Mesenchymal stem cell (in vitro differentiated cells and primary cell): ENCODE data around the gene NTRK2.

ENCODE experiments used
- DNase-seq: peaks from one replicate; pipeline ENCODE4 v3.0.0-alpha.2; 2013
- H2AFZ ChIP-seq: one replicate; pipeline ENCODE4 v1.6.1; 2013; ENCODE audit warnings: low read depth, mild to moderate bottlenecking, control low read depth, inconsistent platforms, low read length, moderate library complexity
- H2AK5ac ChIP-seq: 2 replicates; pipeline ENCODE4 v1.6.1; 2013; ENCODE audit warnings: low read length, moderate library complexity, mild to moderate bottlenecking, inconsistent platforms; ENCODE audit not compliant: severe bottlenecking
- H2BK120ac ChIP-seq: one replicate; pipeline ENCODE4 v1.6.1; 2013; ENCODE audit warnings: low read depth, mild to moderate bottlenecking, inconsistent platforms, low read length, moderate library complexity
- H2BK12ac ChIP-seq, 2 experiments: one replicate each; pipeline ENCODE4 v1.6.1; 2013; ENCODE audit warnings: inconsistent platforms in 2 of 2, low read length in 2 of 2, mild to moderate bottlenecking in 2 of 2, moderate library complexity in 2 of 2, control low read depth in 1 of 2
- H2BK15ac ChIP-seq: one replicate; pipeline ENCODE4 v1.6.1; 2013; ENCODE audit warnings: mild to moderate bottlenecking, low read depth, inconsistent platforms; ENCODE audit not compliant: poor library complexity, severe bottlenecking
- H2BK5ac ChIP-seq: 2 replicates; pipeline ENCODE4 v1.6.1; 2013; ENCODE audit warnings: low read depth, mild to moderate bottlenecking, low read length, control low read depth, inconsistent platforms; ENCODE audit not compliant: poor library complexity, severe bottlenecking
- H3K14ac ChIP-seq, 2 experiments: one replicate each; pipeline ENCODE4 v1.6.1; 2013; ENCODE audit warnings: inconsistent platforms in 2 of 2, low read length in 2 of 2, control low read depth in 1 of 2, mild to moderate bottlenecking in 1 of 2, moderate library complexity in 1 of 2
- H3K18ac ChIP-seq, 2 experiments: one replicate each; pipeline ENCODE4 v1.6.1; 2013; ENCODE audit warnings: inconsistent platforms in 2 of 2, low read length in 2 of 2, control low read depth in 1 of 2, low read depth in 1 of 2, mild to moderate bottlenecking in 1 of 2
- H3K23ac ChIP-seq, 2 experiments: one replicate each; pipeline ENCODE4 v1.6.1; 2013; ENCODE audit warnings: inconsistent platforms in 2 of 2, low read length in 2 of 2, mild to moderate bottlenecking in 2 of 2, moderate library complexity in 2 of 2, control low read depth in 1 of 2
- H3K27ac ChIP-seq: 2 replicates; pipeline ENCODE4 v1.5.1; 2013; ENCODE audit warnings: mild to moderate bottlenecking, moderate library complexity, low read length, control low read depth, inconsistent platforms; ENCODE audit not compliant: poor library complexity, severe bottlenecking
- H3K27me3 ChIP-seq, 2 experiments: 2 replicates each; pipeline versions ENCODE4 v1.6.1 to v1.7.0; 2013; ENCODE audit warnings: low read length in 2 of 2, mild to moderate bottlenecking in 2 of 2, moderate library complexity in 2 of 2, control low read depth in 1 of 2, inconsistent platforms in 1 of 2; ENCODE audit not compliant: control insufficient read depth in 1 of 2, insufficient read depth in 1 of 2
- H3K36me3 ChIP-seq, 2 experiments: 2 replicates each; pipeline versions ENCODE4 v1.6.1 to v1.7.0; 2013; ENCODE audit warnings: low read length in 2 of 2, control low read depth in 1 of 2, inconsistent platforms in 1 of 2, low read depth in 1 of 2, mild to moderate bottlenecking in 1 of 2; ENCODE audit not compliant: insufficient read depth in 2 of 2, control insufficient read depth in 1 of 2
- H3K4ac ChIP-seq, 2 experiments: one replicate each; pipeline ENCODE4 v1.6.1; 2013; ENCODE audit warnings: inconsistent platforms in 2 of 2, low read length in 2 of 2, mild to moderate bottlenecking in 2 of 2, moderate library complexity in 2 of 2, control low read depth in 1 of 2, low read depth in 1 of 2
- H3K4me1 ChIP-seq: 2 replicates; pipeline ENCODE4 v1.6.1; 2013; ENCODE audit warnings: low read depth, low read length, control low read depth; ENCODE audit not compliant: control insufficient read depth, insufficient read depth
- H3K4me2 ChIP-seq: 2 replicates; pipeline ENCODE4 v1.6.1; 2013; ENCODE audit warnings: low read length, mild to moderate bottlenecking, inconsistent platforms; ENCODE audit not compliant: poor library complexity, severe bottlenecking
- H3K4me3 ChIP-seq, 2 experiments: 2 replicates each; pipeline versions ENCODE4 v1.5.1 to v1.7.0; 2013; ENCODE audit warnings: low read length in 2 of 2, mild to moderate bottlenecking in 2 of 2, control low read depth in 1 of 2, low read depth in 1 of 2; ENCODE audit not compliant: insufficient read depth in 1 of 2
- H3K79me1 ChIP-seq: replicated peaks from 2 replicates; pipeline ENCODE4 v1.6.1; 2013; ENCODE audit warnings: mild to moderate bottlenecking, control low read depth, low read length, inconsistent platforms; ENCODE audit not compliant: poor library complexity, severe bottlenecking
- H3K9ac ChIP-seq: 2 replicates; pipeline ENCODE4 v1.7.0; 2013; ENCODE audit warnings: mild to moderate bottlenecking, low read length, moderate library complexity
- H3K9me3 ChIP-seq: 2 replicates; pipeline ENCODE4 v1.7.0; 2013; ENCODE audit warnings: mild to moderate bottlenecking, low read length; ENCODE audit not compliant: control insufficient read depth
- H4K8ac ChIP-seq: one replicate; pipeline ENCODE4 v1.6.1; 2013; ENCODE audit warnings: inconsistent platforms, mild to moderate bottlenecking, low read length, moderate library complexity
- H4K91ac ChIP-seq: one replicate; pipeline ENCODE4 v1.6.1; 2013; ENCODE audit warnings: mild to moderate bottlenecking, low read length, inconsistent platforms
- WGBS: methylation state at CpG from one replicate; pipeline ENCODE4 v1.1.7; 2013; ENCODE audit warnings: mixed read lengths; 5-methylcytosine and 5-hydroxymethylcytosine counted together

Gene NTRK2

DNA sequence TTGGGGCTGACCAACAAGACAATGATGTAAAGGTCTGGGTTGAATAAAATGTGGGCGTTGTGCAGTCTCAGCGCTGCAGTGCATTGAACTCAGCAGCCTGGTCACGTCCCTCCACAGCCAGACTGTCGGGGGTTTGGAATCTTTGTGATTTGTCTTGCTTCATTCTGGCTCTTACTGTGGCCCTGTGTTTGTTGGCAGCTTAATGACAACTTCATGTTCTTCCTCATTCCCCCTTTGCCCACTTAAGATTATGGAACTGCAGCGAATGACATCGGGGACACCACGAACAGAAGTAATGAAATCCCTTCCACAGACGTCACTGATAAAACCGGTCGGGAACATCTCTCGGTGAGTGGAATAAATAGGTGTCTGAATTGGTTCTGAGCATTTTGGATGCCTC, 75.2 kb downstream of the NTRK2 start:
- 94% methylated on average over 11 of the region's 11 CpGs for WGBS
- H3K79me1 ChIP-seq, result no peaks in the 10 kb centered on the region
- no peak overlapping the region for H4K91ac ChIP-seq
- H2AFZ ChIP-seq, result no peak overlapping the region
- H2BK5ac ChIP-seq, result no peak overlapping the region
- no peak overlapping the region for H2AK5ac ChIP-seq
- DNase-seq, result no peak
- no peak overlapping the region for H3K18ac ChIP-seq
- H4K8ac ChIP-seq, result no peak overlapping the region
- no peak overlapping the region for H3K4me3 ChIP-seq
- H2BK15ac ChIP-seq, result no peak overlapping the region
- H3K14ac ChIP-seq, result no peak overlapping the region
- H3K4me1 ChIP-seq, result no peaks in the 10 kb centered on the region
- no peak overlapping the region for H3K4ac ChIP-seq
- no peaks in the 10 kb centered on the region for H3K27me3 ChIP-seq
- no peak overlapping the region for H3K27ac ChIP-seq
- H3K23ac ChIP-seq, result no peak overlapping the region
- H3K36me3 ChIP-seq, result no peaks in the 10 kb centered on the region
- no peak overlapping the region for H2BK12ac ChIP-seq
- H3K4me2 ChIP-seq, result no peak overlapping the region
- H3K9me3 ChIP-seq, result no peaks in the 10 kb centered on the region
- no peak overlapping the region for H3K9ac ChIP-seq
- H2BK120ac ChIP-seq, result no peak overlapping the region

DNA sequence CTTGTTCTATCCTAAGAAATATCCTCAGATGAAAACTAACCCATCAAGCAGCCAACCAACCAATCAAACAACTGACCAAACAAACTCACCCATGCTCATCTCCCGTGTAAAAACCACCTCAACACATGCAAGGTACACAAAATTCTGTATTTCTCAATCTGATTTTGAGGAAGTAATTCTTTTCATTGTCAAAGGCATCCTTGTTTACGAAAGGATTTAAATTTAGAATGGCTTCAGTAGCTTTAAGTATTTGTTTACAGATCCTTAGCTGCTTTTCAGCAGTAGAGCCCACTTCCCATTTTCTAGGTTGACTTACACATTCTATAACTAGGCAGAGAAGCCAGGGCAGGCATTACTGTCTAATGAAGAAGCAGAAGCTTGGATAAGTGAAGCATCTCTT, 78.6 kb downstream of the NTRK2 start:
- DNase-seq, result no peak
- no peak overlapping the region for H3K27ac ChIP-seq
- no peak overlapping the region for H2BK5ac ChIP-seq
- H3K23ac ChIP-seq, result no peak overlapping the region
- no peak overlapping the region for H3K14ac ChIP-seq
- no peaks in the 10 kb centered on the region for H3K9me3 ChIP-seq
- H4K8ac ChIP-seq, result no peak overlapping the region
- no peaks in the 10 kb centered on the region for H3K27me3 ChIP-seq
- no peak overlapping the region for H3K4me2 ChIP-seq
- no peak overlapping the region for H2BK12ac ChIP-seq
- H3K4me1 ChIP-seq, result no peaks in the 10 kb centered on the region
- H2BK15ac ChIP-seq, result no peak overlapping the region
- H2AK5ac ChIP-seq, result no peak overlapping the region
- WGBS, result no CpG with 5 or more reads among the region's 2 CpGs
- H3K4me3 ChIP-seq, result no peak overlapping the region
- H2BK120ac ChIP-seq, result no peak overlapping the region
- no peak overlapping the region for H3K9ac ChIP-seq
- no peaks in the 10 kb centered on the region for H3K79me1 ChIP-seq
- no peak overlapping the region for H3K4ac ChIP-seq
- no peak overlapping the region for H2AFZ ChIP-seq
- no peak overlapping the region for H4K91ac ChIP-seq
- no peaks in the 10 kb centered on the region for H3K36me3 ChIP-seq
- H3K18ac ChIP-seq, result no peak overlapping the region

DNA sequence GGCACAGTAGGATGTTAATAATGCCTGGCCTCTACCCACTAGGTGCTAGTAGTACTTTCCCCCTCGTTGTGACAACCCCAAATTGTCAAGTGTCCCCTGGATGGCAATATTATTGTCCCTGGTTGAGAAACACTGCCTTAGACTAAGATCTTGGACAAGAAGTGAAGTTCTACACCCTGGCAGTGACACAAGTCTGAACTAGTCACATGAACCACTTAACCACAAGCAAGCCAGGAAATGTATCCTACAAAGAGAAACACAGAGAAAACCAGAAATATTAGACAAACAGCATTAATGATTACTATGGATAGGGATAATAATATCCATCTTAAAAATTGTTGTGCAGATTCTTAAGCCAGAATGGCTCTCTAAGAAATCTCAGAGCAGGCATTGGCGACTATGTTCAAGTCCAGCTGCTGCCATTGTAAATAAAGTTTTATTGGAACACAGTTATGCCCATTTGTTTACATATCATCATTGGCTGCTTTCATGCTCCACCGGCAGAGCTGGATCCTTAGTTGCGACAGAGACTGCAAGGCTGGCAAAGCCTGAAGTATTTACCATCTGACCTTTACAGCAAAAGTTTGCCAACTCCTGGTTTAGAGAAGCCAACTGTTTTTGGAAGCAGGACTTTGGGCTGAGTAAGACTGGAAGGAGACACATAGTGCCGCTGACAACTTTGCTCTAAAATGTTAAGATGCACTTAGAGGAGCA, 80.8 kb downstream of the NTRK2 start:
- H3K4me1 ChIP-seq, result no peaks in the 10 kb centered on the region

DNA sequence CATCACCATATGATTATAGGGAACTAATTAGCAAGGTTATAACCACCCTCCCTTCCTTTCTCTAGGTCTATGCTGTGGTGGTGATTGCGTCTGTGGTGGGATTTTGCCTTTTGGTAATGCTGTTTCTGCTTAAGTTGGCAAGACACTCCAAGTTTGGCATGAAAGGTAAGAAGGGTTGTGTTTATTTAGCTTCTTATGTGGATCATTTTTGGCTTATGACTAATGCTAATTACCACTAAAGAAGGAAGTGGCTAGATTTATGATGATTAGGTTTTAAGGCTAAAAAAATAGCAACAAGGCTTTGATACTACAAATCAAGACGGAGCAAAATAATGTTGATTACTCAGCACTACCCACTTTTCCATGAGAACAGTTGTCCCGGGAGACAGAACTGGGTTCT, 82.4 kb downstream of the NTRK2 start:
- Histone ChIP-seq H4K91ac (no peak overlapping the region), H3K18ac (no peak overlapping the region), H3K4me1 (no peaks in the 10 kb centered on the region), H2BK15ac (no peak overlapping the region), H3K36me3 (no peaks in the 10 kb centered on the region), H3K9me3 (no peaks in the 10 kb centered on the region), H3K9ac (no peak overlapping the region), H2AFZ (no peak overlapping the region), H3K4me3 (no peak overlapping the region), H2BK12ac (no peak overlapping the region), H3K4ac (no peak overlapping the region), H3K27me3 (no peaks in the 10 kb centered on the region), H4K8ac (no peak overlapping the region), H3K79me1 (no peaks in the 10 kb centered on the region), H2BK120ac (no peak overlapping the region), H3K23ac (no peak overlapping the region), H3K27ac (no peak overlapping the region), H2BK5ac (no peak overlapping the region), H3K14ac (no peak overlapping the region), H3K4me2 (no peak overlapping the region), H2AK5ac (no peak overlapping the region)
- no peak for DNase-seq
- WGBS, result 89% methylated on average over 2 of the region's 3 CpGs

More for the DNA sequence above, 80.8 kb downstream of the NTRK2 start:
- no peak overlapping the region for H4K8ac ChIP-seq
- no peak overlapping the region for H3K27ac ChIP-seq
- no peaks in the 10 kb centered on the region for H3K27me3 ChIP-seq
- no peak overlapping the region for H3K9ac ChIP-seq
- H3K18ac ChIP-seq, result no peak overlapping the region
- no peak overlapping the region for H2BK12ac ChIP-seq
- H2BK15ac ChIP-seq, result no peak overlapping the region
- no peak overlapping the region for H3K14ac ChIP-seq
- H4K91ac ChIP-seq, result no peak overlapping the region
- no peaks in the 10 kb centered on the region for H3K36me3 ChIP-seq
- H3K4ac ChIP-seq, result no peak overlapping the region
- 83% methylated on average over 5 of the region's 5 CpGs for WGBS
- H3K4me3 ChIP-seq, result no peak overlapping the region
- no peak overlapping the region for H2AK5ac ChIP-seq
- no peak overlapping the region for H2BK120ac ChIP-seq
- H2BK5ac ChIP-seq, result no peak overlapping the region
- no peak overlapping the region for H3K23ac ChIP-seq
- H2AFZ ChIP-seq, result no peak overlapping the region
- no peak for DNase-seq
- H3K9me3 ChIP-seq, result no peaks in the 10 kb centered on the region
- H3K4me2 ChIP-seq, result no peak overlapping the region
- no peaks in the 10 kb centered on the region for H3K79me1 ChIP-seq
